WTC11 (cell line): ENCODE results near the gene TMEM30B. TPM values are rescaled to one million over a fixed set of nuclear protein-coding genes. Genes with fewer than 3 reads are reported as not detected.

ENCODE experiments used
- ZNF138 ChIP-seq: sonication (generic); formaldehyde crosslinking; conservative IDR thresholded peaks from 2 replicates; pipeline ENCODE4 v1.8.1; 2022; ENCODE audit warnings: mild to moderate bottlenecking, moderate library complexity, missing genetic modification reagents
- total RNA-seq: library from RNA; stranded (reverse); gene quantifications from 3 replicates; pipeline ENCODE4 v1.2.3, GENCODE V29; 2021

The TMEM30B gene
- total RNA-seq, 1 experiment from 2014 or later: 17.8 TPM

DNA sequence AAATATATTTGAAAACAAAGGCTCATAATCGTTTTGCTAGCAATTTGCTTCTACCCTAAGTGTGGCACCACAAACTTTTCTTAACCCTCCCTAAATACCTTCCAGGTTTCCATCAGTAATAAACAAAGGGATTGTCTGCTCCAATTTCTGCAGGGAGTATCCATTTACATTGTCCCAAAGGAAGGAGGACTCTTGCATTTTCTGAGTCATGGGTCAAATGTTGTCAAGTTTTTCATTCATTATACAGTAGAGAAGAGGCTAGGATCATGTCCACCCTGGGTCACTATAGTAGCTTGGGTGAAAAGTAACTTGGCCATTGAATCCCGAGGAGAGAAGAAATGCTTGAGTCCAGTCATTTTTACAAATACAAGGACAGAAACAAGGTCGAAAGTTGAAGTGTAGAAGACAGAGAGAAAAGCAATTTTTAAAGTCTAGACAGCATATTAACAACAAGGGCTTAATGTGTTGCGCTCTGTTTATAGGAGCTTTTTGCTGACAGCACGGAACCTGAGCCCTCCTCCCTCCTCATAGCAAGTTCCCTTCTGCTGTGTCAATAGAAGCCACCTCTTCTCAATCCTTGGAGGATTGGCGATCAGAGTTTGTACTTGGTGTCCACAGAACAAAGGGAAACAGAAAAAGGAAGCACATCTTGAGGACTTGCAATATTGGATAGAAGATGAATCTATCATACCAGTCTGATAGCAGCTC lies 53.1 kb downstream of the TMEM30B start (continued):
- no peak for TF ChIP-seq ZNF138 (CRISPR knock-in tag)

Other genes with a start within 250 kb of the TMEM30B start
- gene PRKCH, start 40.2 kb upstream of the TMEM30B start, total RNA-seq: 7.8 to 10.3 TPM (median 8.7 TPM) in 3 replicates